Subcutaneous adipose tissue (tissue), 4 donors: Measurements from ENCODE around the gene PHF12. TPM values are rescaled to one million over a fixed set of nuclear protein-coding genes. Genes with fewer than 3 reads are reported as not detected.

Experiments
- CTCF ChIP-seq: fragments of 450-650 bp; IDR thresholded peaks from one replicate; pipeline ENCODE4 v1.5.1; 2016; ENCODE audit warnings: low read depth, mild to moderate bottlenecking, control low read depth, antibody characterized with exemption, moderate library complexity
- total RNA-seq, 4 donors: library from RNA; depleted of rRNA; stranded (reverse); fragments of >200 nt; gene quantifications; one replicate each; pipeline ENCODE4 v1.1.0, GENCODE V29; 2016

PHF12 gene
- total RNA-seq, 4 donors from 2014 or later = 22.0 to 38.1 (median 25.2) TPM

DNA sequence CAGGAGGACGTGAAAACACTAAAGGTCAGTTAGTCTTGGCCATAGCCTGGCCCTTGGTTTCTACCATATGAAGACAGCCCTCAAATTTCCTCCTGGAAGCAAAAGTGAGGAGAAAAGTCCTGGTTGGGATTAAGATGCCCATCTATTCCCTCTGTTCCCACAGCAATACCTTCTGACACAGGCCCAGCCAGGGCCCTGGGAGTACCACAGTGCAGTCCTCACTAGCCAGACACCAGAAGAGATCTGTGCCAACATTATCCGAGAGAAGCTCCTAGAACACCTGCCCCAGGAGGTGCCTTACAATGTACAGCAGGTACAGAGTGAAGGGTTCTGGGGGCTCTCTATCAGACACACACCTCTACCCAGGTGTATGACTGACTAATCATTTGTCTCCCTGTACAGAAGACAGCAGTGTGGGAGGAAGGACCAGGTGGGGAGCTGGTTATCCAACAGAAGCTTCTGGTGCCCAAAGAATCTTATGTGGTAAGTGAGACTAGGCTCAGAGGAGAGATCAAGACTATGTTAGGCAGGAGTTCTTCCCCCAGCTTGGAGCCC is 92.4 kb downstream of the PHF12 start:
- no peak for TF ChIP-seq CTCF

DNA sequence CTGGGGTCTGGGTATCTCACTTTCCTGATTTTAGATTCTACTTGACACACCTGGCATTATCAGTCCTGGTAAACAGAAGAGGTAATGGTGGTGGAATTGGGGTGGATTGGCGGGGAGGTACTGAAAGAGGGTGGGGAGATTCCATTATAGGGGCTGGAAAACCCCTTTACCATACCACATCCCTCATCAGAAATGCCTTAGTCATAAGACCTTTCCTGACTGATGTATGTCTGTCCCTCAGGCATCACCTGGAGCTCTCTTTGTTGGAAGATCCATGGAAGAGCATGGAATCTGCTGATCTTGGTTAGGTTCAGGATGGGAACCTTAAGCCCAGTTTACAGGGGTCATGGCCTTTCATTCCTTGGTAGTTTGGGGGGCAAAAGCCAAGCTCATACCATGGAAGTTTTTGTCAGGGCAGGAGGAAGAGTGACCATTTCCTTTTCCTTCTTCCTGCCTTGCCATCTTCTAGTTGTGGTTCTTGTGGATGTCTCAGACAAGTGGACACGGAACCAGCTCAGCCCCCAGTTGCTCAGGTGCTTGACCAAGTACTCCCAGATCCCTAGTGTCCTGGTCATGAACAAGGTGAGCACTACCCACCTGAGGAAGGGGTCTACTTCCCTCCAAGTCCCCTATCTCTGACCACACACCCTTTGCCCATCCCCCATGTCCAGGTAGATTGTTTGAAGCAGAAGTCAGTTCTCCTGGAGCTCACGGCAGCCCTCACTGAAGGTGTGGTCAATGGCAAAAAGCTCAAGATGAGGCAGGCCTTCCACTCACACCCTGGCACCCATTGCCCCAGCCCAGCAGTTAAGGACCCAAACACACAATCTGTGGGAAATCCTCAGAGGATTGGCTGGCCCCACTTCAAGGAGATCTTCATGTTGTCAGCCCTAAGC is 93.2 kb downstream of the PHF12 start:
- TF ChIP-seq CTCF = no peak

- TF ChIP-seq CTCF = no peak
Measured at GRCh38 chr17:28856028-28856574, 95.2 kb downstream of the PHF12 start.

- TF ChIP-seq CTCF = no peak
Measured at GRCh38 chr17:28855336-28855679, 96.0 kb downstream of the PHF12 start.

Other genes starting within 250 kb of the PHF12 start
- 1 to 10 TPM in 3 of 4 donors, not detected in 1; 2.0 to 8.5 (median 2.4) TPM for gene PROCA1, start 239.6 kb downstream of the PHF12 start, total RNA-seq
- 100 to 1,000 TPM in 1 of 4 donors, 10 to 100 TPM in 3; 43.0 to 133 (median 98.7) TPM for gene RAB34, start 233.7 kb downstream of the PHF12 start, total RNA-seq
- gene RPL23A, start 231.5 kb downstream of the PHF12 start, total RNA-seq = 100 to 1,000 TPM; 468 to 848 (median 543) TPM
- gene TLCD1, start 225.3 kb downstream of the PHF12 start, total RNA-seq = 1 to 10 TPM in 3 of 4 donors, not detected in 1; 1.5 to 2.5 (median 1.6) TPM
- gene NEK8, start 222.7 kb downstream of the PHF12 start, total RNA-seq = 1 to 10 TPM; 2.2 to 4.5 (median 2.9) TPM
- gene TRAF4, start 207.5 kb downstream of the PHF12 start, total RNA-seq = 1 to 10 TPM; 2.5 to 8.3 (median 5.2) TPM
- gene FAM222B, start 108.7 kb downstream of the PHF12 start, total RNA-seq = 10 to 100 TPM in 2 of 4 donors, 1 to 10 TPM in 2; 6.6 to 30.0 (median 12.1) TPM
- gene ERAL1, start 96.5 kb downstream of the PHF12 start, total RNA-seq = 10 to 100 TPM; 22.7 to 34.2 (median 25.0) TPM
- gene FLOT2, start 53.8 kb downstream of the PHF12 start, total RNA-seq = 10 to 100 TPM; 48.1 to 76.1 (median 58.6) TPM
- gene DHRS13, start 48.4 kb downstream of the PHF12 start, total RNA-seq = 1 to 10 TPM; 2.1 to 3.6 (median 2.7) TPM
- not detected for gene SEZ6, start 54.5 kb upstream of the PHF12 start, total RNA-seq
- gene PIPOX, start 91.6 kb upstream of the PHF12 start, total RNA-seq = 1 to 10 TPM in 3 of 4 donors, under 1 TPM in 1; 0.98 to 4.3 (median 1.5) TPM
- gene MYO18A, start 228.9 kb upstream of the PHF12 start, total RNA-seq = 10 to 100 TPM; 14.5 to 72.3 (median 50.8) TPM